DOHH2 (cell line): Measurements from ENCODE around the gene CXCL1.

Source experiments
- CTCF ChIP-seq: fragments of 200-600 bp; sonication (generic); IDR thresholded peaks from one replicate; pipeline ENCODE4 v1.5.1; 2014; ENCODE audit warnings: antibody characterized with exemption, mild to moderate bottlenecking, low read depth, low read length; ENCODE audit not compliant: poor library complexity, severe bottlenecking
- EZH2phosphoT487 ChIP-seq: fragments of 200-600 bp; sonication (generic); IDR thresholded peaks from 2 replicates; pipeline ENCODE4 v1.6.1; 2017; ENCODE audit warnings: borderline replicate concordance, mild to moderate bottlenecking, antibody characterized with exemption, low read length, moderate library complexity, mixed read lengths

GRCh38 chr4:73852771-73853170, 16.4 kb upstream of the CXCL1 start:
- no peak for TF ChIP-seq CTCF
- no peak for TF ChIP-seq EZH2phosphoT487
